SK-N-SH (cell line): Measurements from ENCODE around the gene CDX1. TPM values are rescaled to one million over a fixed set of nuclear protein-coding genes. Genes with fewer than 3 reads are reported as not detected.

Source experiments
- CTCF ChIA-PET: fragments of 300-600, 350-600 bp; formaldehyde crosslinking; extraction: SDS; loops from one replicate; lab custom pipeline; 2021; lab: Yijun Ruan, JAX
- POLR2A ChIA-PET: fragments of 350-600 bp; sonication (Branson Sonifier 250); formaldehyde crosslinking; extraction: SDS; loops from one replicate; lab custom pipeline; 2020; ENCODE audit warnings: antibody characterized with exemption, inconsistent platforms; lab: Yijun Ruan, JAX
- DNase-seq: peaks from one replicate; pipeline ENCODE4 v3.0.0; 2012
- H2AFZ ChIP-seq: fragments of 200-600 bp; sonication (generic); 2 replicates; pipeline ENCODE4 v1.8.1; 2016; ENCODE audit warnings: antibody characterized with exemption, mild to moderate bottlenecking, low read depth
- H3F3A ChIP-seq: fragments of 200-600 bp; sonication (generic); replicated peaks from 2 replicates; pipeline ENCODE3; 2016; ENCODE audit warnings: antibody characterized with exemption, mild to moderate bottlenecking; ENCODE audit not compliant: insufficient read depth
- H3K27ac ChIP-seq, 2 experiments: fragments of 200-500 bp in 1 of 2; fragments of 200-600 bp in 1 of 2; sonication (Bioruptor generic) in 1 of 2; sonication (generic), shearing (Covaris generic) in 1 of 2; 2 replicates each; pipeline versions ENCODE4 v1.5.1 to v1.6.1; 2014 to 2016; ENCODE audit warnings: low read depth in 2 of 2, inconsistent platforms in 1 of 2, low read length in 1 of 2, mild to moderate bottlenecking in 1 of 2, mixed read lengths in 1 of 2
- H3K27me3 ChIP-seq: fragments of 200-600 bp; sonication (generic), shearing (Covaris generic); 2 replicates; pipeline ENCODE4 v1.6.1; 2016; ENCODE audit warnings: mixed run types; ENCODE audit not compliant: insufficient read depth
- H3K36me3 ChIP-seq, 2 experiments: fragments of 200-500 bp in 1 of 2; fragments of 200-600 bp in 1 of 2; sonication (Bioruptor generic) in 1 of 2; sonication (generic) in 1 of 2; replicated peaks in 1 of 2; 2 replicates each; pipeline versions ENCODE3 to v1.5.1; 2014 to 2016; ENCODE audit warnings: low read length in 1 of 2, mild to moderate bottlenecking in 1 of 2; ENCODE audit not compliant: insufficient read depth in 2 of 2, control insufficient read depth in 1 of 2
- H3K4me1 ChIP-seq, 2 experiments: fragments of 200-500 bp in 1 of 2; fragments of 200-600 bp in 1 of 2; sonication (Bioruptor generic) in 1 of 2; sonication (generic), shearing (Covaris generic) in 1 of 2; 2 replicates each; pipeline versions ENCODE4 v1.5.1 to v1.6.1; 2014 to 2016; ENCODE audit warnings: low read depth in 1 of 2, low read length in 1 of 2, mixed run types in 1 of 2; ENCODE audit not compliant: insufficient read depth in 2 of 2, control insufficient read depth in 1 of 2
- H3K4me2 ChIP-seq: fragments of 200-600 bp; sonication (generic), shearing (Covaris generic); 2 replicates; pipeline ENCODE4 v1.6.1; 2017; ENCODE audit warnings: mixed run types
- H3K4me3 ChIP-seq, 2 experiments: fragments of 200-500 bp in 1 of 2; fragments of 200-600 bp in 1 of 2; sonication (Bioruptor generic) in 1 of 2; sonication (generic), shearing (Covaris generic) in 1 of 2; 2 replicates each; pipeline versions ENCODE4 v1.5.1 to v1.8.1; 2014 to 2016; ENCODE audit warnings: low read depth in 2 of 2, inconsistent platforms in 1 of 2, low read length in 1 of 2, mild to moderate bottlenecking in 1 of 2, mixed read lengths in 1 of 2, moderate library complexity in 1 of 2
- H3K79me2 ChIP-seq: fragments of 200-600 bp; sonication (generic); 2 replicates; pipeline ENCODE4 v1.8.1; 2017; ENCODE audit warnings: mild to moderate bottlenecking; ENCODE audit not compliant: insufficient read depth
- H3K9ac ChIP-seq: fragments of 200-600 bp; sonication (generic); 2 replicates; pipeline ENCODE4 v1.6.1; 2017; ENCODE audit warnings: mixed run types
- H3K9me2 ChIP-seq: fragments of 200-600 bp; sonication (generic); 2 replicates; pipeline ENCODE4 v1.6.1; 2017; ENCODE audit warnings: mixed run types
- H3K9me3 ChIP-seq: fragments of 200-600 bp; sonication (generic); 2 replicates; pipeline ENCODE4 v1.6.1; 2017; ENCODE audit warnings: mixed run types, mild to moderate bottlenecking, moderate library complexity
- H4K20me1 ChIP-seq: fragments of 200-600 bp; sonication (generic); 2 replicates; pipeline ENCODE4 v1.6.1; 2017; ENCODE audit warnings: mild to moderate bottlenecking, mixed run types; ENCODE audit not compliant: insufficient read depth
- CTCF ChIP-seq: fragments of 200-600 bp; sonication (generic); IDR thresholded peaks from 2 replicates; pipeline ENCODE4 v1.6.1; 2017; ENCODE audit warnings: antibody characterized with exemption, mild to moderate bottlenecking, moderate library complexity
- ELF1 ChIP-seq: IDR thresholded peaks from 2 replicates; pipeline ENCODE4 v1.4.0; 2012
- EP300 ChIP-seq, 2 experiments: IDR thresholded peaks; 2 replicates each; pipeline versions ENCODE4 v1.4.0 to v1.6.1; 2012; ENCODE audit warnings: borderline replicate concordance in 1 of 2, low read depth in 1 of 2, low read length in 1 of 2
- EZH2phosphoT487 ChIP-seq: fragments of 200-600 bp; sonication (generic); IDR thresholded peaks from 2 replicates; pipeline ENCODE4 v1.6.1; 2017; ENCODE audit warnings: low read depth, mixed run types, mild to moderate bottlenecking, antibody characterized with exemption, moderate library complexity, borderline replicate concordance
- FOSL2 ChIP-seq: IDR thresholded peaks from 2 replicates; pipeline ENCODE4 v1.4.0; 2012; ENCODE audit warnings: low read depth, mild to moderate bottlenecking, moderate library complexity, borderline replicate concordance
- FOXJ3 ChIP-seq: sonication (generic); formaldehyde crosslinking; IDR thresholded peaks from 2 replicates; pipeline ENCODE4 v1.5.1; 2020; ENCODE audit warnings: mild to moderate bottlenecking, missing genetic modification reagents
- FOXM1 ChIP-seq: IDR thresholded peaks from 2 replicates; pipeline ENCODE4 v1.4.0; 2012; ENCODE audit warnings: low read depth, mild to moderate bottlenecking
- GATA2 ChIP-seq: sonication (generic); formaldehyde crosslinking; IDR thresholded peaks from 2 replicates; pipeline ENCODE4 v1.5.0; 2020; ENCODE audit warnings: mild to moderate bottlenecking, missing genetic modification reagents
- JUND ChIP-seq: IDR thresholded peaks from 2 replicates; pipeline ENCODE4 v1.4.0; 2012
- MEF2A ChIP-seq: IDR thresholded peaks from 2 replicates; pipeline ENCODE4 v1.4.0; 2012; ENCODE audit warnings: low read depth, borderline replicate concordance
- PBX3 ChIP-seq: IDR thresholded peaks from 2 replicates; pipeline ENCODE4; 2012
- POLR2AphosphoS5 ChIP-seq: IDR thresholded peaks from 2 replicates; pipeline ENCODE4 v1.6.1; 2012; ENCODE audit warnings: low read depth, low read length
- RAD21 ChIP-seq: IDR thresholded peaks from 2 replicates; pipeline ENCODE4 v1.6.1; 2012; ENCODE audit warnings: mild to moderate bottlenecking, low read length
- RFX5 ChIP-seq: IDR thresholded peaks from 2 replicates; pipeline ENCODE4 v1.6.1; 2012; ENCODE audit warnings: mild to moderate bottlenecking, improper control_type of control experiment, low read length
- SIN3A ChIP-seq: IDR thresholded peaks from 2 replicates; pipeline ENCODE4 v1.6.1; 2012; ENCODE audit warnings: low read depth, mild to moderate bottlenecking, low read length, moderate library complexity, borderline replicate concordance
- SMC3 ChIP-seq: IDR thresholded peaks from 2 replicates; pipeline ENCODE4 v1.6.1; 2012; ENCODE audit warnings: low read depth, low read length, improper control_type of control experiment
- TAF1 ChIP-seq: IDR thresholded peaks from 2 replicates; pipeline ENCODE4 v1.6.1; 2012; ENCODE audit warnings: low read depth, mild to moderate bottlenecking, low read length, moderate library complexity, borderline replicate concordance
- WGBS: methylation state at CpG from one replicate; pipeline ENCODE4 v1.1.6; 2017; ENCODE audit warnings: low lambda C conversion rate; 5-methylcytosine and 5-hydroxymethylcytosine counted together
- polyA plus RNA-seq, 3 experiments: library from polyadenylated mRNA; depleted of rRNA; stranded (reverse); fragments of >200 nt; gene quantifications; 2 replicates each; pipeline ENCODE4 v1.2.3, GENCODE V29; 2012
- TF ChIP-seq, protein P1 (sequence below): IDR thresholded peaks from 2 replicates; pipeline ENCODE4 v1.4.0; 2012; ENCODE audit warnings: low read depth, borderline replicate concordance
- TF ChIP-seq, protein P2 (sequence below): IDR thresholded peaks from 2 replicates; pipeline ENCODE4 v1.4.0; 2012; ENCODE audit warnings: low read depth
- TF ChIP-seq, protein P3 (sequence below): fragments of 150-350 bp; IDR thresholded peaks from 2 replicates; pipeline ENCODE4 v1.6.1; 2016; ENCODE audit warnings: mild to moderate bottlenecking, low read depth, low read length

CDX1 gene
- polyA plus RNA-seq, 1 of the 3 experiments (the other 2 are of a cell fraction) = 0.23 TPM

DNA sequence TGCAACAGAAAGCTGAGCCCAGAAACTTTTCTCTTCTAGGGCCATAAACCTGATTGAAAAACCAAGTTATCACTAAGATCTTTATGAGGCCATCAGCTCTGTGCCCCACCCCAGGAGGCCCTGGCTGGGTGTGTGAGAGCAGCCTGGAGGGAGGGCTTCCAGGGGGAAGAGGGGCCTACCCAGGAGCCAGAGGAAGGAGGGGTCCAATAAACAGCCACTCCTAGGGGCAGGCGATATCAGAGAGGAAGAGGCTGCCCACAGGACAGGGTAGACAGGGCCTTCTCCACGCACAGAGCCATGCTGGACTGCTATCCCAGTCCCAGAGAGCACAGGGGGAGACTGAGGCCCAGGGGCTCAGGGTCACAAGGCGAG lies 4.5 kb upstream of the CDX1 start:
- H3K27ac ChIP-seq = peak overlapping the region in 1 of 2 experiments; percentile 14; a peak in 1 of 4 replicates
- no peaks in the 10 kb centered on the region for H3K79me2 ChIP-seq
- no peak overlapping the region for H2AFZ ChIP-seq
- no peaks in the 10 kb centered on the region for H3K27me3 ChIP-seq
- H3K9me3 ChIP-seq = no peaks in the 10 kb centered on the region
- CTCF ChIA-PET = interaction anchor here (0.6 to 1.9 kb wide), 19 partner anchors 9 to 188 kb away, joined by 3 to 17 read pairs (median 5); no protein-coding TSS in a partner anchor
- no peak overlapping the region for H3K4me3 ChIP-seq
- POLR2A ChIA-PET = no interaction called here
- no peaks in the 10 kb centered on the region for H3K9me2 ChIP-seq
- no peak overlapping the region for H3K9ac ChIP-seq
- no peak overlapping the region for H3K4me2 ChIP-seq
- TF ChIP-seq RFX5 (no peak), PBX3 (no peak), SIN3A (no peak), JUND (no peak), EP300 (IDR thresholded peaks at IDR 0.05; ENCODE audit: borderline replicate concordance in 1 of 2, low read depth in 1 of 2, low read length in 1 of 2) (no peak), SMC3 (no peak), CTCF (no peak), RAD21 (no peak), FOXJ3 (CRISPR knock-in tag) (no peak), ELF1 (no peak), EZH2phosphoT487 (no peak)
- TF ChIP-seq, protein P1, sequence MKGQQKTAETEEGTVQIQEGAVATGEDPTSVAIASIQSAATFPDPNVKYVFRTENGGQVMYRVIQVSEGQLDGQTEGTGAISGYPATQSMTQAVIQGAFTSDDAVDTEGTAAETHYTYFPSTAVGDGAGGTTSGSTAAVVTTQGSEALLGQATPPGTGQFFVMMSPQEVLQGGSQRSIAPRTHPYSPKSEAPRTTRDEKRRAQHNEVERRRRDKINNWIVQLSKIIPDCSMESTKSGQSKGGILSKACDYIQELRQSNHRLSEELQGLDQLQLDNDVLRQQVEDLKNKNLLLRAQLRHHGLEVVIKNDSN = no peak
- no peaks in the 10 kb centered on the region for H4K20me1 ChIP-seq
- peaks cover 10% of the 10 kb centered on the region for H3F3A ChIP-seq
- peaks cover 23 to 54% of the 10 kb centered on the region in 2 experiments for H3K4me1 ChIP-seq
- WGBS = 92% methylated on average over 2 of the region's 3 CpGs
- no peaks in the 10 kb centered on the region for H3K36me3 ChIP-seq
- no peak for DNase-seq

- no peaks in the 10 kb centered on the region for H3K9me3 ChIP-seq
- peaks cover 3% of the 10 kb centered on the region for H3F3A ChIP-seq
- no peak overlapping the region for H3K4me3 ChIP-seq
- H3K27me3 ChIP-seq = no peaks in the 10 kb centered on the region
- H3K9me2 ChIP-seq = no peaks in the 10 kb centered on the region
- CTCF ChIA-PET = interaction anchor here (0.6 to 1.9 kb wide), 14 partner anchors 10 to 187 kb away, joined by 3 to 17 read pairs (median 5); no protein-coding TSS in a partner anchor
- H3K4me1 ChIP-seq = peaks cover 21 to 53% of the 10 kb centered on the region in 2 experiments
- no peak overlapping the region for H2AFZ ChIP-seq
- H3K4me2 ChIP-seq = no peak overlapping the region
- no peak for DNase-seq
- no peak overlapping the region for H3K27ac ChIP-seq
- POLR2A ChIA-PET = interaction anchor here (1.2 kb wide), 1 partner anchor 16 kb away, joined by 4 read pairs; no protein-coding TSS in a partner anchor
- H3K79me2 ChIP-seq = no peaks in the 10 kb centered on the region
- WGBS = 63% methylated on average over 3 of the region's 3 CpGs
- H4K20me1 ChIP-seq = no peaks in the 10 kb centered on the region
- no peaks in the 10 kb centered on the region for H3K36me3 ChIP-seq
- no peak overlapping the region for H3K9ac ChIP-seq
- TF ChIP-seq SMC3 (no peak), SIN3A (no peak), TAF1 (no peak), GATA2 (CRISPR knock-in tag) (no peak), FOSL2 (no peak), POLR2AphosphoS5 (no peak), FOXM1 (no peak), PBX3 (no peak), MEF2A (no peak)
- TF ChIP-seq, protein P2, sequence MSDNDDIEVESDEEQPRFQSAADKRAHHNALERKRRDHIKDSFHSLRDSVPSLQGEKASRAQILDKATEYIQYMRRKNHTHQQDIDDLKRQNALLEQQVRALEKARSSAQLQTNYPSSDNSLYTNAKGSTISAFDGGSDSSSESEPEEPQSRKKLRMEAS = no peak
- TF ChIP-seq, protein P1 = no peak
- TF ChIP-seq, protein P3, sequence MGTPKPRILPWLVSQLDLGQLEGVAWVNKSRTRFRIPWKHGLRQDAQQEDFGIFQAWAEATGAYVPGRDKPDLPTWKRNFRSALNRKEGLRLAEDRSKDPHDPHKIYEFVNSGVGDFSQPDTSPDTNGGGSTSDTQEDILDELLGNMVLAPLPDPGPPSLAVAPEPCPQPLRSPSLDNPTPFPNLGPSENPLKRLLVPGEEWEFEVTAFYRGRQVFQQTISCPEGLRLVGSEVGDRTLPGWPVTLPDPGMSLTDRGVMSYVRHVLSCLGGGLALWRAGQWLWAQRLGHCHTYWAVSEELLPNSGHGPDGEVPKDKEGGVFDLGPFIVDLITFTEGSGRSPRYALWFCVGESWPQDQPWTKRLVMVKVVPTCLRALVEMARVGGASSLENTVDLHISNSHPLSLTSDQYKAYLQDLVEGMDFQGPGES = no peak
These were observed 3.5 kb upstream of the CDX1 start for GRCh38 chr5:150163035-150163434.
